Activated gamma-delta T cell (primary cell): ENCODE measurements around the gene CORO7.

Source experiments
- DNase-seq: peaks from one replicate; lab custom pipeline; 2025; lab: John Stamatoyannopoulos, UW

Gene CORO7

DNA sequence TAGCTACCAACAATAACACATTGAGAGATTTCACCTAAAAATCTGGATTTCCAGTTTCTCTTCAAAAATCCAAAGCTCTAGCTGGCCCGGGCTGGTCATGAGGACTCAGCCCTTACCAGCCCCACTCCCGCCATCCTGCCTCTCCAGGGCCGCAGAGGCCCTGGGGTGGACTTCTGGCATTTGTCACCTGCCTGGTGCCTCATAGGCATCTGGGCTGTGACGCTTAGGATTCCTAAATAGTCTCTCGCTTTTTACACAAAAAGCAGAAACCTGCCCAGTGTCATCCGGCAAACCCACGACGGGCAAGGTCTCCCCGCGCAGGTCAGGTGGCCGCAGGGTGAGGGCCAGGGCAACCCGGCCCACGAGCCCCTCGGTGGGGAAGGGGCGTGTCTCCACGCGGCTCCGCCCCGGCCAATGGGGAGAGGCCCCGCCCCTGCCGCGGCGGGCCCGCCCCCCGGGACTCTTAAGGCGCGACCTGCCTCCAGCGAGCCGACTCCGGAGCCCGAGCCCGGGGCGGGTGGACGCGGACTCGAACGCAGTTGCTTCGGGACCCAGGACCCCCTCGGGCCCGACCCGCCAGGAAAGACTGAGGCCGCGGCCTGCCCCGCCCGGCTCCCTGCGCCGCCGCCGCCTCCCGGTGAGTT, 44.9 kb downstream of the CORO7 start, which contains the start of gene VASN:
TSS of gene VASN (plus strand) at position 492 of the 644 bp plus-strand sequence. CDS start 9,030 bp downstream, outside the sequence.
- peak; percentile 66 for DNase-seq

DNA sequence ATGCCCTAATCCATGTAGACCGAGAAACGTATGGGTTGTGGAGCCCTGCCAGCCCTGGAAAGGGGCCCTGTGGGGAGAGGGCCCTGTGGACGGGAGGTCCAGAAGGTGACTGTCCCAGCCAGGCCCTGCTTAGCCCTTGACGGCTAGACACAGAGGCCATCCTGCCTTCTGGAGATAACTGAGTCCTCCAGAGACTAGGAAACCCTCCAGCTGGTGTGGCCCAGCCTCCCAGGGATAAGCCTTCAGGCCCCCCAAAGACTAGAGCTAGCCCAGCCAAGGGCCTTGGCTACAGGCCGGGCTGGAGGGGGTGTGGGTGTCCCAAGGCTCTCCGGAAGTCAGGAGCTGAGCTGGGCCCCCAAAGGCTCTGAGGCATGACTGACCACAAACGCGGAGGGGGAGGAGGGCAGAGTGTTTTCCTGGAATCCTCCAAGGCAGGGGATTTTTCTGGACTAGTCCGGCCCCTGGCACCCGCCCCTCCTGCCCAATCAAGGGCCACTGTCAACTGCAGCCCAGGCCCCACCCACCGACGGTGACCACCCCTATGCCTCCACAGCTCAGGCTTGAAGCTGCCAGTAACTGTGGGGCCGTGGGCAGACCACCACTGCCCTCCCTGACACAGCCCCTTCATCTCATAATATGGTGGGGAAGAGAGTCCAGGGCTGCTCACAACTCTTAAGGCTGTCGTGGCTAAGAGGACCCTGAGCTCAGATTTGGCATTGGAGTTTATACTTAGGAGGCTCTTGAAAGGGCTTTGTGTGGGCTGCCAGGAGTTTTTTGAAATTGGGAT, 45.6 kb downstream of the CORO7 start:
- DNase-seq: no peak

DNA sequence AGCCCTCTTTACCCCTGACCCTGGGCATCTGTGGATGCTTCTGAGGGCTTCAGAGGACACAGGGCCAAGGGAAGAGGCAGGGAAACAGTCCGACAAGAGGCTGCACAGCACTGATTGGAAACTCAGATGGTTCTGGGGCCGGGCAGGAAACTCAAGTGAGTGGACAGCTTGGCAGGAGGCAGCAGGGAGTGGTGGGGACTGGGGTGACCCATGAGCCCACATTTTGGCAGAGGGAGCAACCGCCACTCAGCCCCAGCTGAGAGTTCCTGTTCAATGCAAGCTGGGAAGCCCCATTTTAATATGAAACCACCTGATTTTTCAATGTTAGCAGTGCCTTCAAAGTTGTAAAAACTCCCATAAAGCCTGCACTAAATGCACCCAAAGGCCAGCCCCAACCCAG, 46.2 kb downstream of the CORO7 start:
- no peak for DNase-seq

DNA sequence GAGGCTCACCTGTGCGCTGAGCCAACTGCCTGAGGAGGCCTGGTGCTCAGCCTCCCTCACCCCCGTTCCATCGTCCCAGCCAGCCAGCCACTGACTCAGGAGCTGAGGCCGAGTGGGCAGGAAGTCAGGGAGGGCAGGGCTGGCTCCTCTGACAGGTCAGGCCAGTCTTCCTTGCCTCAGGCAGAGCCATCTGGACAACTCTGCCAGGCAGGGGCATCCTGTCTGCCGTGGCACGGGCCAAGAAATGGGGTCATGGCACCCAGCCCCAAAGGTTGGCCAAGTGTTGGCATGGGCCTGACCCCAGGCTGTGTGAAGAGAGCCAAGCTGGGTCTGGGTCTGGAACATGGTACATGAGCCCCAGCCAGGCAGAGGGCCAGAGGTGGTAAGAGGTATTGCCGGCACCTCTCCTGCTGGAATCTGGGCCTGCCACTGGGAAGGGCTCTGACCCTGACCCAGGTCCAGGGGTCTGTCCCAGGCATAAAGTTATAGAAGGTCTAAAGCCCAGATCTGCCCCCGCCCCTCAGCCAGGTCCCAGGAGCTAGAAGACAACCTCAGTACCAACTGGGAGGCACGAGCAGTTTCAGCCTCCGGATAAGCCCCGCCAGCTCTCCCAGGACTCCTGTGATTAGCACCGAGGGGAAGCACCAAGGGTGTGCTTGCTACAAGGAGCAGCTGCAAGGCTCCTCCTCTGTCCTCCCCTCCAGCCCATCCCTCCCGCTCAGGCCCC, 47.2 kb downstream of the CORO7 start:
- DNase-seq: no peak

DNA sequence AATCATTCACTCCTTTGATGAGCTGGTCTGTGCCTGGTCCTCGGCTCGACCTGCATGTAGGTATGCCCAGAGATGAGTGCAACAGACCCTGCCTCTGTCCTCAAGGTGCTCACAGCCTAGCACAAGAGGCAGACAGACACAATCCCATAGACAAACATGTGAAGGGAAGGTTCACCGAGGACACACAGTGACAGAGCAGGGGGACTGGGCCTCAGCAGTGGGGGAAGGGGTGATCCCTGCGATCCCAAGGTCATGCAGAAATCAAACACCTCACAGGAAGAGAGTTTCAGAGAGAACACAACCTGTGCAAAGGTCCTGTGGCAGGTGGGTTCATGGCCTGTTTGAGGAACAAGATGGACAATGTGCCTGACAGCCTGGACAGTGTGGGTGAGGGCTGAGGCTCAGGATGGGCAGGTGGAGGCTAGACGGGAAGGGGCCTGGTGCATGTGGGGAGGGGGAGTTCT, 49.0 kb downstream of the CORO7 start:
- no peak for DNase-seq

DNA sequence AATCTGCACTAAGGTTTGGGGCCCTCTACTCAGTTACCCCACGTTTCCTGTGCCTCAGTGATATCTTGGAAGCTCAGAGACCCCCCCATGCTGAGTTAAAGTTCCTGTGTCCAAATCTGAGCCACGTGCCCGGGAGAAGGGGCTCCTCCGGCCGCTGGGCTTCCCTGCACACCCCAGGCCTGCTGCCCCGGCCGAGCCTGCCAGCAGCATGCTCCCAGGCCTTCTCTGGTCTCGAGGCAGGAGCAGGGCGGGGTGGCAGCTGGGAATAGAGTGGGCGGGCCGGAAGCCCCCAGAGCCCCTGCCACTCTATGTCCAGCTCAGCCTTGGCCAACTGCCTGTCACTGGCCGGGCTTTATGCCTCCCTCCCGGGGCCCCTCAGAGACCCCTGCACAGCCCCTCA, 50.4 kb downstream of the CORO7 start:
- DNase-seq: no peak

DNA sequence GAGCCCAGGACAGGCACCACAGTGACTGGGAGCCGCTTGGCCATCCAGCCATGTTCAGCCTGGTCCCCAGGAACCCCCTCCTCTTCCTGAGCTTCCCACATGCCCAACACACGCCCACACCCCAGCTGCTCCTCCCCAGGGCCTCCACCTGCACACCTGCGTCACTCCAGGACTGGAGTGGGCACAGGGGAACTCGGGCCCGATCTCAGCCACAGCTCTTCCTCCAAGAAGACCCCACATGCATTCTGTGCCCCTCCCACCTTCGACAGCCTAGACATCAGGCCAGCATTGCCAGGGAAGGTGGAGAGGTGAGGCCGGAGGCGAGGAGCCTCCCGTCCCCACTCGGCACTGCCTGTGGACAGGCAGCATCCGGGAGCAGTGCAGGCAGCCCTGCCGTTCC, 50.8 kb downstream of the CORO7 start:
- DNase-seq: no peak

DNA sequence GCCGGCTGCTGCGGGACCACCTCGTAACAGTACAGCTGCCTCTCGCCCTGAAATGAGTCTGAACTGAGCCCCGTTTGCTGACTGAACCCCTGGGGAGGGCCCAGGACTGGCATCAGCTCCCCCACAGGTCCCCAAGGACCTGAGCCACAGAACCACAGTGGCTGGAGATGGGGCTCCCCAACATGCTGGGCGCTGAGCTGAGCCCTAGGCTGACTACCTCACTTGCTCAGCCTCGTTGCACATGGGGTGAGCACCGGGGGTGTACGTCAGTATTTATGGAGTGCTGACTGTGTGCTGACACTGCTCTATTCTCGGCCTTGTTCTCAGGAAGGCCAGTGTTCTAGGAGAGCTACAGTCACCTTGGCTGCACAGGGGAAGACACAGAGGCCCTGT, 51.4 kb downstream of the CORO7 start:
- no peak for DNase-seq

DNA sequence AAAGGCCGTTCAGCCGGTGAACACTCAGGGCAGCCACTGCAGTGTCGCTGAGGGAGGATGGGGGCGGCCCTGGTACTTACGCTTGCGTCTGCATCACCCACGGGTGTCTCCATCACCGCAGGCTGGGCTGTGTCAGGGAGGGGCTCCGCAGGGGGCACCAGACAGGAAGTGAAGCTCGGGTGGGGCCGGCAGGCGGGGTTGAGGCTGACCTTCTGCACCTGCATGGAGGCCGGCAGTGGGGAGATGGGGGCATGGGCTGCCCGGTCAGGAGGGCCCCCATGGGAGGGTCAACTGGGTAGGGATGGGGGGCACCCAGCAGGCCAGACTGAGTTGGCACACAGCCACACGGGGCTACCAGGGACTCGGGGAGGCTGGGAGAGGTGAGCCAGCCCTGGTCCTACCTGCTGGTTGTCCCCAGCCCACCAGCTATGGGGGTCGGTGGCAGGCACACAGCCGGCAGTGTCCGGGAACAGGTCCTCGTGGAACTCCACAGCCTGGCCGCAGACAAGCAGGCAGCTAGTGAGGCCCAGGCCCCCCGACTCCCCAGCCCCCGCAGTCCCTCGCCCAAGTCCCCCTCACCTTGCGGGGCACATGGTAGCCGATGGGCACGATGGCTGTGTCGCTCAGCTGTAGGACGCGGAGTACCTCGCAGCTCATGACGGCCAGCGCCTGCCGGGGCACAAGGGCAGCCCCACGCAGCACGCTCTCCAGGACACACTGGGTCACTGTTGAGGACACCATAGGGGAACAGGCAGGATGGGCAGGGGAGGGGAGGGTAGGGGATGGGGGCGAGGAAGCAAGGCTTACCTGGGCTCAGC, 52.0 kb downstream of the CORO7 start:
- no peak for DNase-seq

DNA sequence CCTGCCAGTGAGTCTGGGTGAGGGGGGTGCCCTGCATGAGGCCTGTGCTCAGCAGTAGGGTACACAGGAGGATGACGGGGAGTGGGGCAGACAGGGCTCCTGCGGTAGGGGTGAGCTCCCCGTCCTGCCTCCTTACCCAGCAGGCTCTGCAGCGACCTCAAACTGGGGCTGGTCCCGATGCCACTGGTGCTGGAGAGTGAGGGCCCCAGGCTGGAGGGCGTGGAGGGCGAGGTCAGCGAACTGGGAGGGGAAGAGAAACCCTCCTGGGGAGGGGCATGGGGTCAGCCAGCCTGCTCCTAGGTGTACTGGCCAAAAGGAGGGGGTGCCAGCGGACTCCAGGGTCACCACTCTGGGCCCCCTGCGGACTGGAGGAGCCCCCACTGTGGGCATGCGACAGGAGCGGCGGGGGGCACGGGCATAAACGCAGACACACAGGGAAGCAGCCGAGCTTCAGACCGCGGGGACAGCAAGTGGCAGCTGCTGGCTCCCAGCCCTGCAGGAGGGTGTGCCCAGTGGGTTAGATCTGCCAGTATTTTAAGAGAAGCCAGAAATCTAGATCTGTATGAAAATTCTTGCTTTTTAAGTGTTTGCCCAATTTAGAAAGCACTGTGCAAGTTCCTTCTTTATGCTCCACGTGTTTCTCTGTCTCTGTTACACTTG, 53.8 kb downstream of the CORO7 start:
- DNase-seq: no peak

DNA sequence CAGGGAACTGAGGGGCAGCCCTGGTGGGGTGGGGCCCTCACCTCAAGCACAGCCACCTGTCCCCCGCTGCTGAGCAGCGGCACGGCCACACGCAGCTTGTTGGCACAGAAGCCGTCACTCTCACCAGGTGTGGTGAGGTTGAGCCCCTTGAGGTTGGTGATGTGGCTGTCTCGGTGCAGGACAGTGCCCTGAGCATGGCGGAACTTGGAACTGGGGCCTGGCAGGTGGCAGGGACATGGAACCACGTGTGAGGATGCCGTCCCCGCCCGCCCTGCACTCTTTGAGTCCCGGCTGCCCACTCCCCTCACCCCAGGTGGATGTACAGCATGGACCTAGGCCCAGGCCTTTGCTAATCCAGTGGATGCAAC, 54.5 kb downstream of the CORO7 start:
- no peak for DNase-seq

DNA sequence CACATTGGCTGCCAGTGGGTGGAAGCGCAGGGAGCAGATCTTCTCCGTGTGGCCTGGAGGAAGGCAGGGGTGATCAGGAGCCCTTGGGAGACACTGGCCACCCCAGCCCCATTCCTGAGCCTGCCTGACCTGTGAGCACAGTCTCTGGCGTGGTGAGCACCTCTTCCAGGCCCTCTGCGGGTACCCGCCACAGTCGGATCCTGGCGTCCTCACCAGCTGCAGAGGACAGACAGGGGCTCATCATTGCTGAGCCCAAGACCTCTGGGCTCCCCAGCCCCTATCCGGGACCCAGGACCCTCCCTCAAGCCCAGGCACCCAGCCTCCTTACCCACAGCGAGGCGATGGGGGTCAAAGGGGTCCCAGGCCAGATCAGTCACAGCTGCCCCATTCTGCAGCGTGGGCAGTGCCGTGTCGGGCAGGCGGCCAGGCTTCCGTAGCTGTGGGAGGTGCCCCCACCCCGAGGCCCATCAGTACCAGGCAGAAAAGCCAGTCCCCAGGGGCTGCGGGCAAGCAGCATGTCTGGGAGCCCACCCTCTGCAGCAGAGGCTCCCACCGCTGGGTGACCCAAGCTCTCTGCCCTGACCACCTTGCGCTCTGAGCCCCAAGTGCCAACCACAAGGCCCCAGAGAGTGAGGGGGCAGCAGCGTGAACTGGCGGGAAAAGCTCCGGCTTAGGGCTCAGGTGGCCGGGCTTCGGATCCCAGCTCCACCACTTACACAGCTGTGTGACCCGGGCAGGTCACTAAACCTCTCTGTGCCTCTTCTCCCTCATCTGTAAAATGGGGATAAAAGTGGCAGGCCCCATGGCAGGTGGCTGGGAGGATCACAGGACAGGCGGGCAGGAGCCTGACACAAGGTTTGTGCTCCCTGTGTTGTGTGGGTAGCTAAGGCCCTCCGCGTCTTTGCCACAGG, 55.1 kb downstream of the CORO7 start:
- no peak for DNase-seq

DNA sequence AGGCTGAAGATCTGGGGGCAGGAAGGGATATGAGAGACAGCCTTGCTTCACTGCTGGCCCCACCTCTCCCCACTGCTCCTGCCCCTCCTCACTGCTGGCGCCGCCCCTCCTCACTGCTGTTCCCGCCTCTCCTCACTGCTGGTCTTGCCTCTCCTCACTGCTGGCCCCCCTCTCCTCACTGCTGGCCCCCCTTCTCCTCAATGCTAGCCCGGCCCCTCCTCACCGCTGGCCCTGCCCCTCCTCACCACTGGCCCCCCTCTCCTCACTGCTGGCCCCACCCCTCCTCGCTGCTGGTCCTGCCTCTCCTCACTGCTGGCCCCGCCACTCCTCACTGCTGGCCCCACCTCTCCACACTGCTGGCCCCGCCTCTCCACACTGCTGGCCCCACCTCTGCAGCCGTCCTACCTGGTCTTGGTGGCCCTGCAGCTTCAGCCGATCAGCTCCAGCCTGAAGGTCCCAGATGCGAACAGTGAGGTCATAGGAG, 55.8 kb downstream of the CORO7 start:
- DNase-seq: no peak

DNA sequence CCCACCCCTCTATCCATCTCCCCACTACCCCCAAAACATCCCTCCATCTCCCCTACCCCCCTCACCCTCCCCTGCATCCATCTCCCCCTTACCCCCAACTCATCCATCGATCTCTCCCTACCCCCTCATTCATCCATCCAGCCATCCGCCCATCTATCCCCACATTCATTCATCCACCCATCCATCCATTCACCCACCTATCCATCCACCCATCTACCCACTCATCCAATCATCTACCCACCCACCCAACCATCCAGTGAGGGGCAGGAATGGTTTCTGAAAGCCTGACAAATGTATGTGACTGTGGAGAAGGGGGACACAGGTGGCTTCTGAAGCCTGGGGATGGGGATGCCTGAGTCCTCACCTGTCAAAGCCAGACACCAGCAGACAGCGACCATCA, 56.5 kb downstream of the CORO7 start:
- no peak for DNase-seq

DNA sequence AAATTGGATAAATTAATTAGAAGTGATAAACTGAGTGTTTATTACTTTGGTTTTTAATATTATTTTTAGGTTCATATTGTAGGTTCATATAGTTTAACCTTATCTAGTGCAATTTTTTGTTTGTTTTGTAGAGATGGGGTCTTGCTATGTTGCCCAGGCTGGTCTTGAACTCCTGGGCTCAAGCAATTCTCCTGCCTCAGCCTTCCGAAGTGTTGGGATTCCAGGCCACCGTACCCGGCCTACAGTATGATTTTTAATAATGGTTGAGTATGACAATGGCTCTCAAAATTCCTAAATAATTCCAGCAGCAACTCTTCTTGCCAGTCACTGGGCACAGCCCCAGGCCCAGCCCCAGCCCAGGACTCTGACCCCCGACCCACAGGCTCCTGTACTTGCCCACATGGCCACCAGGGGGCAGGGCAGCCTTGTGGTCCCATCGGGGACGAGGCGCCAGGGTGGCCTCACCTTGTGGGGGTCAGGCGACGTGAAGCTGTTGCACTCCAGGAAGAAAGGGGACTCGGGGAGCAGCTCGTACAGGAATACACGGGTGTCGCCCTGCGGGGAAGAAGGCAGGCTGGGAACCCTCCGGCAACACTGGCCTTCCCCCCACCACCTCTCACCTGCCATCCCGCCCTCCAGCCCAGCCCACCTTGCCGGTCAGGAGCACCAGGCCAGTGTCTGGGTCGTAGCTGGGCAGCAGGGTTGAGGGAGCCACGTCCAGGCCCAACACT, 57.4 kb downstream of the CORO7 start:
- DNase-seq: no peak

DNA sequence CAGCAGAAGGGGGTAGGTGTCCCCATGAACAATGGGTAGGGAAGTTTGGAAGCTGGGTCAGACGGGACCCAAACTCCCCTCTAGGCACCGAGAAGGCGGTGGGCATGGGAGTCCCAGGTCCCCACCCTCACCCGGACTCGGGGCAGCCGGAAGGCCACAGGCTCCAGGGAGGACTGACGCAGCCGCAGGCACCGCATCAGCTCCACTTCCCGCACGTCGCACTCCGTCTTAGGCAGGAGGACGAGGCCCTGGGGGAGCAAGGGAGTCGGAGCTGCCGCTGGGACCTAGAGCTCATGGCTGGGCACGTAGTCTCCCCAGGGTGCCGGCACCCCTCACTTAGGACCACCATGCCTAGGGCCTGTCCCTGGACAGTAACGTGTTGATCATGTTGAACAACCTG, 58.2 kb downstream of the CORO7 start:
- DNase-seq: no peak

DNA sequence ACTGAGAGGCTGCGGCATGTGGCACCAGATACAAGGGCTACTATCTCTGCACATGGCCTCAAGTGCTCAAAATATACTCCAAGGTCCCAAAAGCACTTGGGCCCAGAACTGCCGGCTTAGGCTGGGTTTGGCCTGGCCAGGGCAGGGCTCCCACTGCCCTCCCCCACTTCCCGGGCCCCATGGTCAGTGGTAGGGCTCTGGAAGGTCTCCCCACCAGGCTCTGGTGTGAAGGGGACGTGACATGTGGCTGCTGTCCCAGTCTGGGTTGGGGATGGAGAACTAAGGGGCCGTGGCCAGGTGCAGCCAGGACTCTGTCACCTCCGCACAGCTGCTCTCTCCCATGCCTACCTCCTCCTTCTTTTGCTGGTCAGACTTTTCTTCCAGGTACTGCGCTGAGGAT, 59.6 kb downstream of the CORO7 start:
- no peak for DNase-seq

DNA sequence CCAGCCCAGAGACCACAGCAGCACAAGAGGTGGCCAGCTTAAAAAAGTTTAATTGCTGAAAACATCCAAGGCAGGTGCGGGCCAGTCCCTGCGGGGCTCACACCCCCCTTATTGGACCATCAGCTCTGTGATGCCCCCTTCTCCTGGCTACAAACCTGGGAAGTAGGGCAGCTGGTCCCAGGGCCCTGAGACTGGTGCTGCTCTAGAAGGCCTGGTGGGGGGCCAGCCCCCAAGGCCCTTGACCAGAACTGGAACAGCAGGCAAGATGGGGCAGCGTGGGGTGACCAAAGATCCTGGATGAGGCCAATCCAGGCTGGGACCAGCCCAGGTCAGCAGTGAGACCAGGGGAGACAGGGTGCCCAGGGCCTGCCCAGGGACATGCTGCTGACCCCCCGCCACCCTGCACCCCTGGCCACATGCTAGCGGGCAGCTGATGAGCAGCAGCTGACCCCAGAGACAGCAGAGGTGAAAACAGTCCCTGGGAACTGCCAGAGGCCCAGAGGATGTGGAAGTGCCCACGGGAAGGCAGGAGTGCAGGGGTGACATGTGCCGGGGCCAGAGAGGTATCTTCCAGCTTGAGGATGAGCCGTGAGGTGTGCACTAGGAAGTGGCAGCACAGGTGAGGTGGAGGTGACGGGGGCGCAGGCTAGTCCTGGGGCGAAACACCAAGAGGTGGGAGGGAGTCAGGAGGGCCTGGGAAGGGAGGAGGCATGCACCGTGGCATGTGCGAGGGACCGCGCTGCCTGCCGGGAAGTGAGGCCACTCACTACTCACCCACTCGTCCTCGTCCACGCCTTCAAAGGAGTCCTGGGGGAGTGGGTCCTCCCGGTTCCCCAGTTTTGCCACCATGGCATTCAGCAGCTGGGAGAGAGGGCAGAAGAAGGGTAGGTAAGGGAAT, 61.6 kb downstream of the CORO7 start:
- DNase-seq: no peak

DNA sequence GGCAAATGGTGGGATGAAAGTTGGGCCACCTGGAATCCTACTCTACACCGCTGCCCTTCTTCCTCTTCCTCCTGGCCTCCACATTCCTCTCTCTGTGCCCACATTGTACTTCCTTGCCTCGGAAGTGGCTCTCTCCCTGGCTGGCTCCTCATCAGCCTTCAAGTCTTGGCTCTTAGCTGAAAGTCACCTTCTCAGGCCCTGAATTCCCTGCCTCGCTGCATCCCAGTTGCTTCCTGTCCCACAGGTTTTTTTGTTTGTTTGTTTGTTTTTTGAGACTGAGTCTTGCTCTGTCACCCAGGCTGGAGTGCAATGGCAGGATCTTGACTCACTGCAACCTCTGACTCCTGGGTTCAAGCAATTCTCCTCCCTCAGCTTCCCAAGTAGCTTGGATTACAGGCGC, 62.7 kb downstream of the CORO7 start:
- DNase-seq: no peak
